HAP-1 (cell line): Measurements from ENCODE around the gene KCMF1.

Experiments used
- DNase-seq, 2 experiments: peaks; one replicate each; pipeline ENCODE4 v3.0.0-alpha.2; 2016 to 2020; ENCODE audit warnings: low spot score in 2 of 2
- H3K27me3 ChIP-seq: fragments of 250-450 bp; sonication (Bioruptor Pico); 2 replicates; pipeline ENCODE4 v1.5.1; 2020; ENCODE audit warnings: low read depth, mild to moderate bottlenecking, moderate library complexity
- H3K36me3 ChIP-seq: fragments of 250-450 bp; sonication (Bioruptor Pico); replicated peaks from 2 replicates; pipeline ENCODE4 v1.5.1; 2020; ENCODE audit warnings: mild to moderate bottlenecking
- H3K4me1 ChIP-seq: fragments of 250-450 bp; sonication (Bioruptor Pico); 2 replicates; pipeline ENCODE4 v1.5.1; 2020; ENCODE audit warnings: mild to moderate bottlenecking
- H3K4me3 ChIP-seq: fragments of 250-450 bp; sonication (Bioruptor Pico); 2 replicates; pipeline ENCODE4 v1.5.1; 2020; ENCODE audit warnings: mild to moderate bottlenecking, moderate library complexity
- H3K9me3 ChIP-seq: fragments of 250-450 bp; sonication (Bioruptor Pico); 2 replicates; pipeline ENCODE4 v1.5.1; 2020; ENCODE audit warnings: mild to moderate bottlenecking, moderate library complexity
- in situ Hi-C: fragments of 300-500 bp; cut with MboI; formaldehyde crosslinking; loops from 3 replicates; pipeline ENCODE4 v1.14.3; 2020; ENCODE audit warnings: low sequenced_read_pairs, inconsistent platforms, mixed read lengths

The KCMF1 gene

GRCh38 chr2:85104228-85104627 is 133.3 kb downstream of the KCMF1 start:
- H3K4me1 ChIP-seq, result no peaks in the 10 kb centered on the region
- no peaks in the 10 kb centered on the region for H3K9me3 ChIP-seq
- H3K36me3 ChIP-seq, result no peaks in the 10 kb centered on the region
- no peaks in the 10 kb centered on the region for H3K27me3 ChIP-seq
- no peak for DNase-seq
- in situ Hi-C loops, result no loop called here
- H3K4me3 ChIP-seq, result no peak overlapping the region

GRCh38 chr2:85106489-85107180 is 135.7 kb downstream of the KCMF1 start:
- in situ Hi-C loops, result no loop called here
- Histone ChIP-seq H3K9me3 (no peaks in the 10 kb centered on the region), H3K4me1 (no peaks in the 10 kb centered on the region), H3K36me3 (no peaks in the 10 kb centered on the region), H3K27me3 (no peaks in the 10 kb centered on the region), H3K4me3 (no peak overlapping the region)
- DNase-seq, result no peak
